ENCODE results near the gene PXN. TPM values are rescaled to one million over a fixed set of nuclear protein-coding genes. Genes with fewer than 3 reads are reported as not detected.
"Not testable (repeated sequence)": the region's sequence is repeated elsewhere in the genome, so short reads cannot be mapped to it uniquely, and the experiment has no call there.

Gene PXN
- total RNA-seq, 2 donors from 2014 or later: 80.5 to 89.6 TPM

- ATAC-seq (replicated peaks in 1 of 2) (no peak), DNase-seq (no peak)
- Mint-ChIP-seq H3K27ac (no peak overlapping the region), H3K36me3 (ENCODE audit: insufficient read depth in 2 of 2) (peaks cover 0 to 1% of the 10 kb centered on the region in 2 donors), H3K4me3 (no peak overlapping the region), H3K27me3 (ENCODE audit: low read depth) (no peaks in the 10 kb centered on the region), H3K4me1 (ENCODE audit: low read depth) (peaks cover 48% of the 10 kb centered on the region), H3K9me3 (no peaks in the 10 kb centered on the region)
Observed at GRCh38 chr12:120242275-120242799, 23.2 kb downstream of the PXN start.

- H3K27ac Mint-ChIP-seq: no peak overlapping the region
Observed at GRCh38 chr12:120241561-120242274, 23.8 kb downstream of the PXN start.

GRCh38 chr12:120240495-120240833 is 25.1 kb downstream of the PXN start:
- Mint-ChIP-seq H3K4me3 (no peak overlapping the region), H3K27me3 (ENCODE audit: low read depth) (no peaks in the 10 kb centered on the region), H3K9me3 (no peaks in the 10 kb centered on the region), H3K36me3 (ENCODE audit: insufficient read depth in 2 of 2) (peaks cover 0 to 1% of the 10 kb centered on the region in 2 donors), H3K27ac (no peak overlapping the region), H3K4me1 (ENCODE audit: low read depth) (peaks cover 55% of the 10 kb centered on the region)
- ATAC-seq (replicated peaks in 1 of 2) (no peak), DNase-seq (no peak)

More at GRCh38 chr12:120241561-120242274, 23.8 kb downstream of the PXN start:
- ATAC-seq (replicated peaks in 1 of 2) (no peak), DNase-seq (no peak)
- Mint-ChIP-seq H3K36me3 (ENCODE audit: insufficient read depth in 2 of 2) (peaks cover 0 to 1% of the 10 kb centered on the region in 2 donors), H3K27me3 (ENCODE audit: low read depth) (no peaks in the 10 kb centered on the region), H3K4me3 (no peak overlapping the region), H3K4me1 (ENCODE audit: low read depth) (peaks cover 46% of the 10 kb centered on the region), H3K9me3 (no peaks in the 10 kb centered on the region)

- Mint-ChIP-seq H3K4me3 (no peak overlapping the region), H3K27ac (no peak overlapping the region), H3K9me3 (no peaks in the 10 kb centered on the region)
Observed at GRCh38 chr12:120239776-120240494, 25.6 kb downstream of the PXN start.

GRCh38 chr12:120238839-120239445 is 26.6 kb downstream of the PXN start:
- no peaks in the 10 kb centered on the region for H3K9me3 Mint-ChIP-seq
- H3K36me3 Mint-ChIP-seq (ENCODE audit: insufficient read depth in 2 of 2): peaks cover 0 to 1% of the 10 kb centered on the region in 2 donors
- H3K4me1 Mint-ChIP-seq (ENCODE audit: low read depth): peaks cover 66% of the 10 kb centered on the region
- ATAC-seq (replicated peaks in 1 of 2): no peak
- no peaks in the 10 kb centered on the region for H3K27me3 Mint-ChIP-seq (ENCODE audit: low read depth)
- H3K27ac Mint-ChIP-seq: no peak overlapping the region
- no peak overlapping the region for H3K4me3 Mint-ChIP-seq
- DNase-seq: no peak

More at GRCh38 chr12:120239776-120240494, 25.6 kb downstream of the PXN start:
- no peak for DNase-seq
- Mint-ChIP-seq H3K36me3 (ENCODE audit: insufficient read depth in 2 of 2) (peaks cover 0 to 1% of the 10 kb centered on the region in 2 donors), H3K4me1 (ENCODE audit: low read depth) (peaks cover 60% of the 10 kb centered on the region), H3K27me3 (ENCODE audit: low read depth) (no peaks in the 10 kb centered on the region)
- ATAC-seq (replicated peaks in 1 of 2): no peak

- Mint-ChIP-seq H3K4me1 (ENCODE audit: low read depth) (peaks cover 72% of the 10 kb centered on the region), H3K27ac (no peak overlapping the region), H3K4me3 (no peak overlapping the region), H3K36me3 (ENCODE audit: insufficient read depth in 2 of 2) (peaks cover 0 to 1% of the 10 kb centered on the region in 2 donors), H3K9me3 (no peaks in the 10 kb centered on the region), H3K27me3 (ENCODE audit: low read depth) (no peaks in the 10 kb centered on the region)
- no peak for DNase-seq
- no peak for ATAC-seq (replicated peaks in 1 of 2)
Observed at GRCh38 chr12:120238217-120238616, 27.3 kb downstream of the PXN start.

GRCh38 chr12:120237360-120238171 is 28.0 kb downstream of the PXN start:
- ATAC-seq (replicated peaks in 1 of 2): no peak
- DNase-seq: no peak
- peaks cover 72% of the 10 kb centered on the region for H3K4me1 Mint-ChIP-seq (ENCODE audit: low read depth)
- H3K4me3 Mint-ChIP-seq: no peak overlapping the region
- H3K9me3 Mint-ChIP-seq: no peaks in the 10 kb centered on the region
- no peaks in the 10 kb centered on the region for H3K27me3 Mint-ChIP-seq (ENCODE audit: low read depth)
- H3K36me3 Mint-ChIP-seq (ENCODE audit: insufficient read depth in 2 of 2): peaks cover 0 to 1% of the 10 kb centered on the region in 2 donors
- H3K27ac Mint-ChIP-seq: no peak overlapping the region

GRCh38 chr12:120236809-120237208 is 28.7 kb downstream of the PXN start:
- not testable (repeated sequence) for H3K4me3 Mint-ChIP-seq; H3K27ac Mint-ChIP-seq; H3K27me3 Mint-ChIP-seq (ENCODE audit: low read depth); ATAC-seq (replicated peaks in 1 of 2); H3K9me3 Mint-ChIP-seq; H3K36me3 Mint-ChIP-seq (ENCODE audit: insufficient read depth in 2 of 2); DNase-seq
- H3K4me1 Mint-ChIP-seq (ENCODE audit: low read depth): peaks cover 75% of the 10 kb centered on the region

GRCh38 chr12:120235369-120236323 is 29.9 kb downstream of the PXN start:
- H3K27ac Mint-ChIP-seq: no peak overlapping the region
- no peaks in the 10 kb centered on the region for H3K9me3 Mint-ChIP-seq
- no peaks in the 10 kb centered on the region for H3K27me3 Mint-ChIP-seq (ENCODE audit: low read depth)
- DNase-seq (no peak), ATAC-seq (replicated peaks in 1 of 2) (no peak)
- no peaks in the 10 kb centered on the region for H3K36me3 Mint-ChIP-seq (ENCODE audit: insufficient read depth in 2 of 2)
- H3K4me1 Mint-ChIP-seq (ENCODE audit: low read depth): peaks cover 75% of the 10 kb centered on the region
- H3K4me3 Mint-ChIP-seq: no peak overlapping the region

GRCh38 chr12:120234643-120235368 is 30.7 kb downstream of the PXN start:
- H3K27ac Mint-ChIP-seq: peak overlapping the region; percentile 27
- H3K36me3 Mint-ChIP-seq (ENCODE audit: insufficient read depth in 2 of 2): no peaks in the 10 kb centered on the region
- H3K4me1 Mint-ChIP-seq (ENCODE audit: low read depth): peaks cover 78% of the 10 kb centered on the region
- H3K27me3 Mint-ChIP-seq (ENCODE audit: low read depth): no peaks in the 10 kb centered on the region
- DNase-seq (no peak), ATAC-seq (replicated peaks in 1 of 2) (no peak)
- H3K4me3 Mint-ChIP-seq: no peak overlapping the region
- H3K9me3 Mint-ChIP-seq: no peaks in the 10 kb centered on the region

- H3K4me3 Mint-ChIP-seq: peak overlapping the region; percentile 73 to 87
- H3K36me3 Mint-ChIP-seq (ENCODE audit: insufficient read depth in 2 of 2): no peaks in the 10 kb centered on the region
- H3K9me3 Mint-ChIP-seq: no peaks in the 10 kb centered on the region
- peak overlapping the region; percentile 99 for H3K27ac Mint-ChIP-seq
- ATAC-seq (replicated peaks in 1 of 2) (peak; percentile 81 to 86), DNase-seq (peak; percentile 83 to 84)
- no peaks in the 10 kb centered on the region for H3K27me3 Mint-ChIP-seq (ENCODE audit: low read depth)
- H3K4me1 Mint-ChIP-seq (ENCODE audit: low read depth): peaks cover 86% of the 10 kb centered on the region
Observed at GRCh38 chr12:120231316-120232011, 34.1 kb downstream of the PXN start.

Data from activated T-cell treated with anti-CD3 and anti-CD28 coated beads, Interleukin-2, amount 50 U/mL, for 72 hours (primary cell).